GM12891 (cell line): Measurements from ENCODE around the gene SPIN4.

ENCODE experiments used
- POLR2A ChIP-seq: IDR thresholded peaks from 2 replicates; pipeline ENCODE4 v1.6.1; 2011; ENCODE audit warnings: low read depth, low read length, control low read depth
- POLR2AphosphoS5 ChIP-seq: IDR thresholded peaks from 2 replicates; pipeline ENCODE4 v1.6.1; 2011; ENCODE audit warnings: low read depth, low read length, control low read depth
- TAF1 ChIP-seq: IDR thresholded peaks from 2 replicates; pipeline ENCODE4 v1.6.1; 2011; ENCODE audit warnings: low read depth, low read length, control low read depth

- no peak for TF ChIP-seq POLR2A
- no peak for TF ChIP-seq POLR2AphosphoS5
- no peak for TF ChIP-seq TAF1
Observed at GRCh38 chrX:63349307-63349706, 1.8 kb downstream of the SPIN4 start.
